ENCODE results near the gene ANTXR1. TPM values are rescaled to one million over a fixed set of nuclear protein-coding genes. Genes with fewer than 3 reads are reported as not detected.

The ANTXR1 gene
- polyA plus RNA-seq, 1 of the 3 experiments (the other 2 are of a cell fraction), result 114 TPM

DNA sequence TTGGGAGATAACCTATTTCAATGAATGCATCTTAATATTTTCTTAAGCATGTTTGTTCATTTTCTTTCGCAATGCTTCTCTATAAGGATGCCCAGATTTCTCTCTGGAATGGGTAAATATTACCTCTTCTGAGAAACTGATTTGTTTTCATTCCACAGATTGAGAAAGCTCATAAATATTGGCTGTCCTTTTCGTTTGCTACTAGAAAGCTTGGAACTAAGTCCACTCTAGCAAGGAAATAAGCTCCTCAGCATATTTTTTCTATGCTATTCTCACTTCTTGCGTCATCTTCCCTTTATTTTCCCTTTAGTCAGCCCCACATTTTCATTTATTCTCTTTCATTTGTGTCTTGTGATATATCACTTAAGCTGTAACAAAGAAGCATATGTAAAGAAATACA, 76.3 kb downstream of the ANTXR1 start:
- no peaks in the 10 kb centered on the region for H3K79me2 ChIP-seq (ENCODE audit: insufficient read depth)
- H3K9me2 ChIP-seq, result no peaks in the 10 kb centered on the region
- no peaks in the 10 kb centered on the region for H3K9me3 ChIP-seq
- H3K4me2 ChIP-seq, result no peak overlapping the region
- no peak overlapping the region for H3K4me3 ChIP-seq (ENCODE audit: low read depth in 2 of 2, low read length in 1 of 2)
- TF ChIP-seq EZH2phosphoT487 (IDR thresholded peaks at IDR 0.05; ENCODE audit: borderline replicate concordance, low read depth), result no peak
- TF ChIP-seq, protein P1, sequence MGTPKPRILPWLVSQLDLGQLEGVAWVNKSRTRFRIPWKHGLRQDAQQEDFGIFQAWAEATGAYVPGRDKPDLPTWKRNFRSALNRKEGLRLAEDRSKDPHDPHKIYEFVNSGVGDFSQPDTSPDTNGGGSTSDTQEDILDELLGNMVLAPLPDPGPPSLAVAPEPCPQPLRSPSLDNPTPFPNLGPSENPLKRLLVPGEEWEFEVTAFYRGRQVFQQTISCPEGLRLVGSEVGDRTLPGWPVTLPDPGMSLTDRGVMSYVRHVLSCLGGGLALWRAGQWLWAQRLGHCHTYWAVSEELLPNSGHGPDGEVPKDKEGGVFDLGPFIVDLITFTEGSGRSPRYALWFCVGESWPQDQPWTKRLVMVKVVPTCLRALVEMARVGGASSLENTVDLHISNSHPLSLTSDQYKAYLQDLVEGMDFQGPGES (IDR thresholded peaks at IDR 0.05; ENCODE audit: low read depth, low read length), result no peak
- TF ChIP-seq TAF1 (IDR thresholded peaks at IDR 0.05; ENCODE audit: borderline replicate concordance, low read depth, low read length), result no peak
- TF ChIP-seq TEAD4 (IDR thresholded peaks at IDR 0.05; ENCODE audit: borderline replicate concordance, insufficient read depth), result no peak
- no peak for TF ChIP-seq GABPA (IDR thresholded peaks at IDR 0.05; ENCODE audit: low read depth)
- no peak for TF ChIP-seq NRF1 (IDR thresholded peaks at IDR 0.05; ENCODE audit: low read depth, low read length)
- TF ChIP-seq GATA2 (CRISPR knock-in tag; IDR thresholded peaks at IDR 0.05), result no peak
- TF ChIP-seq, protein P2, sequence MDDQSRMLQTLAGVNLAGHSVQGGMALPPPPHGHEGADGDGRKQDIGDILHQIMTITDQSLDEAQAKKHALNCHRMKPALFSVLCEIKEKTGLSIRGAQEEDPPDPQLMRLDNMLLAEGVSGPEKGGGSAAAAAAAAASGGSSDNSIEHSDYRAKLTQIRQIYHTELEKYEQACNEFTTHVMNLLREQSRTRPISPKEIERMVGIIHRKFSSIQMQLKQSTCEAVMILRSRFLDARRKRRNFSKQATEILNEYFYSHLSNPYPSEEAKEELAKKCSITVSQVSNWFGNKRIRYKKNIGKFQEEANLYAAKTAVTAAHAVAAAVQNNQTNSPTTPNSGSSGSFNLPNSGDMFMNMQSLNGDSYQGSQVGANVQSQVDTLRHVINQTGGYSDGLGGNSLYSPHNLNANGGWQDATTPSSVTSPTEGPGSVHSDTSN (IDR thresholded peaks at IDR 0.05), result no peak
- no peak for TF ChIP-seq SMC3 (IDR thresholded peaks at IDR 0.05; ENCODE audit: low read depth, low read length)
- TF ChIP-seq YY1 (IDR thresholded peaks at IDR 0.05; ENCODE audit: low read depth), result no peak
- TF ChIP-seq, protein P3, sequence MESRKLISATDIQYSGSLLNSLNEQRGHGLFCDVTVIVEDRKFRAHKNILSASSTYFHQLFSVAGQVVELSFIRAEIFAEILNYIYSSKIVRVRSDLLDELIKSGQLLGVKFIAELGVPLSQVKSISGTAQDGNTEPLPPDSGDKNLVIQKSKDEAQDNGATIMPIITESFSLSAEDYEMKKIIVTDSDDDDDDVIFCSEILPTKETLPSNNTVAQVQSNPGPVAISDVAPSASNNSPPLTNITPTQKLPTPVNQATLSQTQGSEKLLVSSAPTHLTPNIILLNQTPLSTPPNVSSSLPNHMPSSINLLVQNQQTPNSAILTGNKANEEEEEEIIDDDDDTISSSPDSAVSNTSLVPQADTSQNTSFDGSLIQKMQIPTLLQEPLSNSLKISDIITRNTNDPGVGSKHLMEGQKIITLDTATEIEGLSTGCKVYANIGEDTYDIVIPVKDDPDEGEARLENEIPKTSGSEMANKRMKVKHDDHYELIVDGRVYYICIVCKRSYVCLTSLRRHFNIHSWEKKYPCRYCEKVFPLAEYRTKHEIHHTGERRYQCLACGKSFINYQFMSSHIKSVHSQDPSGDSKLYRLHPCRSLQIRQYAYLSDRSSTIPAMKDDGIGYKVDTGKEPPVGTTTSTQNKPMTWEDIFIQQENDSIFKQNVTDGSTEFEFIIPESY (IDR thresholded peaks at IDR 0.05; ENCODE audit: borderline replicate concordance, low read depth), result no peak
- no peak for TF ChIP-seq RAD21 (IDR thresholded peaks at IDR 0.05; ENCODE audit: low read length)
- TF ChIP-seq, protein P4, sequence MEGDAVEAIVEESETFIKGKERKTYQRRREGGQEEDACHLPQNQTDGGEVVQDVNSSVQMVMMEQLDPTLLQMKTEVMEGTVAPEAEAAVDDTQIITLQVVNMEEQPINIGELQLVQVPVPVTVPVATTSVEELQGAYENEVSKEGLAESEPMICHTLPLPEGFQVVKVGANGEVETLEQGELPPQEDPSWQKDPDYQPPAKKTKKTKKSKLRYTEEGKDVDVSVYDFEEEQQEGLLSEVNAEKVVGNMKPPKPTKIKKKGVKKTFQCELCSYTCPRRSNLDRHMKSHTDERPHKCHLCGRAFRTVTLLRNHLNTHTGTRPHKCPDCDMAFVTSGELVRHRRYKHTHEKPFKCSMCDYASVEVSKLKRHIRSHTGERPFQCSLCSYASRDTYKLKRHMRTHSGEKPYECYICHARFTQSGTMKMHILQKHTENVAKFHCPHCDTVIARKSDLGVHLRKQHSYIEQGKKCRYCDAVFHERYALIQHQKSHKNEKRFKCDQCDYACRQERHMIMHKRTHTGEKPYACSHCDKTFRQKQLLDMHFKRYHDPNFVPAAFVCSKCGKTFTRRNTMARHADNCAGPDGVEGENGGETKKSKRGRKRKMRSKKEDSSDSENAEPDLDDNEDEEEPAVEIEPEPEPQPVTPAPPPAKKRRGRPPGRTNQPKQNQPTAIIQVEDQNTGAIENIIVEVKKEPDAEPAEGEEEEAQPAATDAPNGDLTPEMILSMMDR (IDR thresholded peaks at IDR 0.05), result no peak
- TF ChIP-seq, protein P5, sequence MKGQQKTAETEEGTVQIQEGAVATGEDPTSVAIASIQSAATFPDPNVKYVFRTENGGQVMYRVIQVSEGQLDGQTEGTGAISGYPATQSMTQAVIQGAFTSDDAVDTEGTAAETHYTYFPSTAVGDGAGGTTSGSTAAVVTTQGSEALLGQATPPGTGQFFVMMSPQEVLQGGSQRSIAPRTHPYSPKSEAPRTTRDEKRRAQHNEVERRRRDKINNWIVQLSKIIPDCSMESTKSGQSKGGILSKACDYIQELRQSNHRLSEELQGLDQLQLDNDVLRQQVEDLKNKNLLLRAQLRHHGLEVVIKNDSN (IDR thresholded peaks at IDR 0.05; ENCODE audit: borderline replicate concordance, low read depth), result no peak
- TF ChIP-seq, protein P6, sequence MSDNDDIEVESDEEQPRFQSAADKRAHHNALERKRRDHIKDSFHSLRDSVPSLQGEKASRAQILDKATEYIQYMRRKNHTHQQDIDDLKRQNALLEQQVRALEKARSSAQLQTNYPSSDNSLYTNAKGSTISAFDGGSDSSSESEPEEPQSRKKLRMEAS (IDR thresholded peaks at IDR 0.05; ENCODE audit: low read depth), result no peak
- ChIA-PET POLR2A (no interaction called here), CTCF (interaction anchor here (1.1 to 1.2 kb wide), 2 partner anchors 9 to 11 kb away, joined by 3 to 4 read pairs; no protein-coding TSS in a partner anchor)
- H3K27me3 ChIP-seq (ENCODE audit: insufficient read depth), result no peaks in the 10 kb centered on the region
- no peak overlapping the region for H3K9ac ChIP-seq
- no peak overlapping the region for H3K27ac ChIP-seq (ENCODE audit: low read depth in 2 of 2, low read length in 1 of 2)
- H2AFZ ChIP-seq (ENCODE audit: low read depth), result no peak overlapping the region
- peaks cover 4% of the 10 kb centered on the region for H3F3A ChIP-seq (replicated peaks; ENCODE audit: insufficient read depth)
- no peaks in the 10 kb centered on the region for H4K20me1 ChIP-seq (ENCODE audit: insufficient read depth)
- 94% methylated on average over 3 of the region's 3 CpGs for WGBS (ENCODE audit: low lambda C conversion rate)
- DNase-seq, result no peak
- peaks cover 8 to 14% of the 10 kb centered on the region in 2 experiments; a peak in 3 of 4 replicates for H3K4me1 ChIP-seq (ENCODE audit: control insufficient read depth in 1 of 2, insufficient read depth in 2 of 2, low read depth in 1 of 2, low read length in 1 of 2)
- peaks cover 71 to 88% of the 10 kb centered on the region in 2 experiments for H3K36me3 ChIP-seq (replicated peaks in 1 of 2; ENCODE audit: control insufficient read depth in 1 of 2, insufficient read depth in 2 of 2, low read length in 1 of 2)

All from SK-N-SH (cell line).